ENCODE results near the gene PRIMA1.

DNA sequence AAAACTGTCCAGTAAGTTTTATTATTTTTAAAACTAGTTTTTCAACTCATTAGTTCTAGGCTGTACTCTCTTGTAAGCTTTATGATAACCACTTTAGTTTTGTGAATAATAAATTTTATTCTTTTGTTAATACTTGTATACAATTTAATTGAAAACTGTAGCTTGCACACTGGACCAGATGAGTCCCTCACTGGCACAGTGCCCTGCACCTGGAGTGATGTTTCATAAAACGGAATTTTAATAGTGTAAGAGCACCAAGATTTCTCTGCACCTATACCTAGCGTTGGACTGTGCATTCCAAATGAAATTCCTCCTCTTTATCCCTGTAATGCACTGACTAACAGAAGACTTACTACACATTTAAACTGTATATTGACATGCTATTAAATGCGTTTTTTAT lies 80.8 kb downstream of the PRIMA1 start:
- no peak for TF ChIP-seq CTCF (conservative IDR thresholded peaks at IDR 0.05 in 1 of 2, IDR thresholded peaks at IDR 0.05 in 1 of 2; ENCODE audit: low read depth in 1 of 2, low read length in 2 of 2)
- no peak for TF ChIP-seq EZH2 (IDR thresholded peaks at IDR 0.05; ENCODE audit: low read length, missing control alignments)

Measured in fibroblast of lung (primary cell).